Activated T-helper 1 cell treated with anti-CD3 and anti-CD28 coated beads, Interleukin-12 subunit alpha, Interleukin-12 subunit beta, Interleukin-2, Interleukin-4 antibody, amounts not matched to agents 30 ng/mL and 10 ng/mL and 1 ng/mL, durations not matched to agents 14 hours and 24 hours and 36 hours (primary cell): ENCODE results near the gene KCNAB2. TPM values are rescaled to one million over a fixed set of nuclear protein-coding genes. Genes with fewer than 3 reads are reported as not detected.

ENCODE experiments used
- DNase-seq: peaks from one replicate; pipeline ENCODE4 v3.0.0; 2021; ENCODE audit warnings: low spot score
- H3K27ac Mint-ChIP-seq: one replicate; pipeline ENCODE4 v1.8.0; 2021; ENCODE audit warnings: mild to moderate bottlenecking, mixed read lengths
- H3K27me3 Mint-ChIP-seq: one replicate; pipeline ENCODE4 v1.8.0; 2022; ENCODE audit warnings: mild to moderate bottlenecking, moderate library complexity, mixed read lengths; ENCODE audit not compliant: insufficient read depth
- H3K36me3 Mint-ChIP-seq: one replicate; pipeline ENCODE4 v1.8.0; 2021; ENCODE audit warnings: low read depth, mixed read lengths
- H3K4me1 Mint-ChIP-seq: one replicate; pipeline ENCODE4 v1.8.0; 2021; ENCODE audit warnings: low read depth, mixed read lengths
- H3K4me3 Mint-ChIP-seq: one replicate; pipeline ENCODE4 v1.8.0; 2021; ENCODE audit warnings: mild to moderate bottlenecking, moderate library complexity, mixed read lengths
- H3K9me3 Mint-ChIP-seq: one replicate; pipeline ENCODE4 v1.8.0; 2021; ENCODE audit warnings: mixed read lengths
- intact Hi-C: fragments of 100-400 bp; cut with micrococcal nuclease; formaldehyde crosslinking; loops from one replicate; pipeline ENCODE4 v1.15.1; 2024
- total RNA-seq: library from RNA; stranded (reverse); gene quantifications from 2 replicates; pipeline ENCODE4 v1.2.3, GENCODE V29; 2022

Gene KCNAB2
- total RNA-seq, 1 donor from 2014 or later, result 237 TPM

GRCh38 chr1:6041432-6042062 lies 4.1 kb upstream of the KCNAB2 start:
- Mint-ChIP-seq H3K4me3 (no peak overlapping the region), H3K27ac (no peak overlapping the region), H3K27me3 (no peaks in the 10 kb centered on the region), H3K4me1 (peaks cover 10% of the 10 kb centered on the region), H3K36me3 (peaks cover 29% of the 10 kb centered on the region), H3K9me3 (no peaks in the 10 kb centered on the region)
- intact Hi-C loops, result no loop called here
- no peak for DNase-seq

DNA sequence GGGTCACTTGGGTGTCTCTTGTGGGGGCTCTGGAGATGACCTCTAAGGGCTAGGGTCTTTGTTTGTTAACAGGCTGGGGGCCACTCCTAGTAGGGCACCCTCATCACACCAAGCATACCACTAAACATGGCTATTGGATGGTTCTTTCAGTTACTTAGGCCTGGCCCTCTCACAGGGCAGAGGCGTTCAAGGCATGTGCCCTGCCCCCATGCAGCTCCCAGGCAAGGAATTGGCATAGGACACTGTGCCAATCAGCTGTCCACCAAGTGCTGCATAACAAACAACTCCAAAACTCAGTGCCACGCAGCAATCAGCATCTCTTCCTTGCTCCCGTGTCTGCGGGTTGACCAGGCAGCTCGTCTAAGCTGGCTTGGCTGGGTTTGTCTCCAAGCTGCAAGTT lies 2.1 kb upstream of the KCNAB2 start:
- Mint-ChIP-seq H3K27ac (no peak overlapping the region), H3K9me3 (no peaks in the 10 kb centered on the region), H3K4me3 (no peak overlapping the region), H3K36me3 (peaks cover 32% of the 10 kb centered on the region), H3K27me3 (no peaks in the 10 kb centered on the region), H3K4me1 (no peaks in the 10 kb centered on the region)
- no peak for DNase-seq
- intact Hi-C loops, result no loop called here

- intact Hi-C loops, result no loop called here
- peak overlapping the region; percentile 52 for H3K27ac Mint-ChIP-seq
- peaks cover 32% of the 10 kb centered on the region for H3K36me3 Mint-ChIP-seq
- no peaks in the 10 kb centered on the region for H3K4me1 Mint-ChIP-seq
- no peak overlapping the region for H3K4me3 Mint-ChIP-seq
- no peaks in the 10 kb centered on the region for H3K9me3 Mint-ChIP-seq
- DNase-seq, result no peak
- H3K27me3 Mint-ChIP-seq, result no peaks in the 10 kb centered on the region
Measured at GRCh38 chr1:6044481-6045109, 1.1 kb upstream of the KCNAB2 start.

DNA sequence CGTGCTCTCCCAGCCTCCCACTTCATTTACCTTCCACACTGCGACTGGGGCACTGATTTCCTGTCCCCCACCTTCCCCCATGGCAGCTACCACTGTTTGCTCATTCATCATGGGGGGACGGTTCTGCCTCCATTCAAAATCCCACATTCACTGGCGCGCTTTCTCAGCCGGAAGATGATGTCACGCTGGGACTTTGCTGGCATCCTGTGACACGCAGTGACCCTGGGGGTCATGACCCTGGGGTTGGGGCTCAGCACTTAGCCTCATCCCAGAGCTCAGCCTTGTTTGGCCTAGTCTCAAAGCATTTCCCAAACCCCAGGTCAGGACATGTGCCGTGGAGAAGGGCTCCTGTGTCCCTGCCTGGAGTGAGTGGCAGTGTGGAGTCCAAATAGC lies 582 bp upstream of the KCNAB2 start:
- peaks cover 32% of the 10 kb centered on the region for H3K36me3 Mint-ChIP-seq
- no peak overlapping the region for H3K4me3 Mint-ChIP-seq
- no peak overlapping the region for H3K27ac Mint-ChIP-seq

GRCh38 chr1:6046279-6046678 lies 591 bp downstream of the KCNAB2 start:
- H3K4me3 Mint-ChIP-seq, result no peak overlapping the region
- DNase-seq, result no peak
- no peaks in the 10 kb centered on the region for H3K9me3 Mint-ChIP-seq
- intact Hi-C loops, result no loop called here
- no peaks in the 10 kb centered on the region for H3K4me1 Mint-ChIP-seq
- peaks cover 35% of the 10 kb centered on the region for H3K36me3 Mint-ChIP-seq
- H3K27me3 Mint-ChIP-seq, result no peaks in the 10 kb centered on the region
- H3K27ac Mint-ChIP-seq, result no peak overlapping the region

More for the DNA sequence above, 582 bp upstream of the KCNAB2 start:
- DNase-seq, result no peak
- intact Hi-C loops, result no loop called here
- Mint-ChIP-seq H3K9me3 (no peaks in the 10 kb centered on the region), H3K4me1 (no peaks in the 10 kb centered on the region), H3K27me3 (no peaks in the 10 kb centered on the region)

- Mint-ChIP-seq H3K27ac (no peak overlapping the region), H3K9me3 (no peaks in the 10 kb centered on the region), H3K4me1 (peaks cover 8% of the 10 kb centered on the region), H3K27me3 (no peaks in the 10 kb centered on the region), H3K4me3 (no peak overlapping the region), H3K36me3 (peaks cover 31% of the 10 kb centered on the region)
- intact Hi-C loops, result no loop called here
- DNase-seq, result no peak
Measured at GRCh38 chr1:6048179-6048867, 2.6 kb downstream of the KCNAB2 start.

GRCh38 chr1:6049419-6049818 lies 3.7 kb downstream of the KCNAB2 start:
- Mint-ChIP-seq H3K27ac (no peak overlapping the region), H3K4me1 (peaks cover 8% of the 10 kb centered on the region), H3K27me3 (no peaks in the 10 kb centered on the region), H3K9me3 (no peaks in the 10 kb centered on the region), H3K4me3 (no peak overlapping the region), H3K36me3 (peaks cover 25% of the 10 kb centered on the region)
- DNase-seq, result no peak
- intact Hi-C loops, result no loop called here

DNA sequence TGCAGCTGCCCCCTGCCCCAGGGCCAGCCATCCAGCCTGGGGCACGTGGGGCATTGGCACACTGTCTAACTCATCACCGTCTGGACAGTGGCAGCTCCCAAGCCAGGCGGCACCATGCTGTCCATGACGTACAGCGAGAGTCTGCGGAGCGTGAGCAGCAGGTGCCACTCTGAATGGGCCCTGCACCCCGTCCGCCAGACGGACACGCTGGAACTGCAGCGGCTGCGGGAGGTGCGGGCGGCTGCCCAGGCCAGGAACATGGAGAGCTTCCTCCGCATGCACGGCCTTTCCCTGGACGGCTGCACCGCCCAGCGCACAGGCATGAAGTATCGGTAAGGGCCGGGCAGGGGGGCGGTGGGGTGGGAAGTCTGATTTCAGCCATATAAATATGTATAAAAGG lies 5.7 kb downstream of the KCNAB2 start:
- Mint-ChIP-seq H3K27ac (no peak overlapping the region), H3K9me3 (no peaks in the 10 kb centered on the region), H3K4me1 (peaks cover 8% of the 10 kb centered on the region), H3K4me3 (no peak overlapping the region), H3K36me3 (peaks cover 16% of the 10 kb centered on the region), H3K27me3 (no peaks in the 10 kb centered on the region)
- intact Hi-C loops, result no loop called here
- no peak for DNase-seq

DNA sequence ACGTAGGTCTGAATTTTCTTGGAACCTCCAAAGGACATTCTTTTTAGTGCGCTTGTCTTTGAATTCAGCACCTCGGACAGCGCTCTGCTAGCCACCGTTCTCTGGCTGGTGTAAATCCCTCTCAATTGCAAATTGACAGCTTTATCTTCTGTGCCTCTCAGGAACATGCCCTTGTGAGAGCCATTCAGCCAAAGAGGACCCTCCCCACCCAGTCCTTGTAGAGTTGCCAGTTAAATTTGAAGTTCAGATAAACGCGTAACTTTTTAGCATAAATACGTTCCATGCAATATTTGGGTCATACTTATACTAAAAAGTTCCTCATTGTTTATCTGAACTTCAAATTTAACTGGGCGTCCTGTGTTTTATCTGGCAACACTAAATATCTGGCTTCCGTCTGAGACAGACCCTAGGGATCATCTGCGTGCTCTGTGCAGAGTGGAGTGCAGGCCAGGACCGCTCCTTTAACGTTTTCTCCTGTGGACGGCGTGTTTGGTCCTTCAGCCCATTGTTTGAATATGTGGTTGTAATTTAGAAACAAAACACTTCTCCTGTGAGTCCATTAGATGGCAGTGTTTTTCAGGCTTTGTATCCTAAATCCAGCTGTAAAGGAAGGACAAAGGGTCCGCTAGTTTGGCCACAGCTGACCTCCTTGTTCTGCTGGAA lies 7.0 kb downstream of the KCNAB2 start:
- H3K4me3 Mint-ChIP-seq, result no peak overlapping the region
- H3K36me3 Mint-ChIP-seq, result peaks cover 21% of the 10 kb centered on the region
- intact Hi-C loops, result loop anchor here (2.0 kb wide), 1 partner anchor 192 kb away; the partner anchor contains the start of gene HES3
- peaks cover 1% of the 10 kb centered on the region for H3K27me3 Mint-ChIP-seq
- H3K4me1 Mint-ChIP-seq, result peaks cover 8% of the 10 kb centered on the region
- H3K9me3 Mint-ChIP-seq, result no peaks in the 10 kb centered on the region
- DNase-seq, result peak; percentile 25
- no peak overlapping the region for H3K27ac Mint-ChIP-seq

- intact Hi-C loops, result loop anchor here (2.0 kb wide), 1 partner anchor 192 kb away; the partner anchor contains the start of gene HES3
- DNase-seq, result no peak
- Mint-ChIP-seq H3K27ac (no peak overlapping the region), H3K9me3 (no peaks in the 10 kb centered on the region), H3K27me3 (peaks cover 1% of the 10 kb centered on the region), H3K36me3 (peaks cover 18% of the 10 kb centered on the region), H3K4me3 (no peak overlapping the region), H3K4me1 (peaks cover 8% of the 10 kb centered on the region)
Measured at GRCh38 chr1:6053206-6053546, 7.5 kb downstream of the KCNAB2 start.

DNA sequence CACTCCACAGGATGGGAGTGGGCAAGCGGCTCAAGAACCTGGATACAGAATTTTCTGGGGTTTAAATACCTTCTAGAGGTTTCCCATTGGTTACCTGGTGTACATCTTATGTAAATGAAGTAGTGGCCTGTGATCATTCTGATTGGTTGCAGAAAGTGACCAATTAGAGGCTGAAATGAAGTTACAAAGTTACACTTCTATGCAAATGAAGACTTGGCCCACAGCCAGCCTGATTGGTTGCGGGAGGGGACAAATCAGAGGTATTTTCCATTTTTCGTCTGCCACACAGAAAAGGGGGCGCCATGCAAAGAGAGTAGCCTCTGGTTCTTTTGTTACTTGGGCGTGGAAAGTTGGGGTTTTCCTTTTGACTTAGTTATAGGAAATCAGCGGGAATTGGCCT lies 8.9 kb downstream of the KCNAB2 start:
- no peak overlapping the region for H3K4me3 Mint-ChIP-seq
- peaks cover 1% of the 10 kb centered on the region for H3K27me3 Mint-ChIP-seq
- no peaks in the 10 kb centered on the region for H3K9me3 Mint-ChIP-seq
- peaks cover 21% of the 10 kb centered on the region for H3K36me3 Mint-ChIP-seq
- H3K27ac Mint-ChIP-seq, result no peak overlapping the region
- peaks cover 8% of the 10 kb centered on the region for H3K4me1 Mint-ChIP-seq
- intact Hi-C loops, result no loop called here
- DNase-seq, result no peak

DNA sequence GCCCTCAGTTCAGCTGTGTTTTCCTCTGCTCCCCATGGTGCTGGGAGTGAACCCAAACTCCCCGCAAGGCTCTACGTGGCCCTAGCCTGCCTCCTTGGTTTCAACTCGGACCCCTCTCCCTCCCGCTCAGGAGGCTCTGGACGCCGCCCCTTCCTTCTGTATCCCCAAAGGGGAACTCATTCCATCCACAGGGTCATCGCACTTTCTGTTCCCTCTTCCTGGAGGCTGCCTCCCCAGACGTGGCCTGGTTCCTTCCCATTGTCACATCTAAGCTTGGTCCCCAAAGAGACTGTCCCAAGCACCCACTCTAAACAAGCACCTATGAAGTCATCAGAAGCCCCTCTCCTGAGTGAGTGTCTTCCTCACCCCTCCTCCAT lies 10.9 kb downstream of the KCNAB2 start:
- Mint-ChIP-seq H3K27me3 (peaks cover 1% of the 10 kb centered on the region), H3K27ac (no peak overlapping the region), H3K4me3 (no peak overlapping the region), H3K4me1 (peaks cover 8% of the 10 kb centered on the region), H3K36me3 (peaks cover 18% of the 10 kb centered on the region), H3K9me3 (no peaks in the 10 kb centered on the region)
- no peak for DNase-seq
- intact Hi-C loops, result no loop called here
